ENCODE measurements around the gene TMSB15B. TPM values are rescaled to one million over a fixed set of nuclear protein-coding genes. Genes with fewer than 3 reads are reported as not detected.

Gene TMSB15B
- total and polyA plus RNA-seq, 2 donors (not counting 3 experiments of a cell fraction or from before 2014, with no cell fraction given): 14.5 to 15.1 TPM

Other genes with a start within 250 kb of the TMSB15B start
- gene PLP1, start 185.8 kb upstream of the TMSB15B start, total RNA-seq: not detected in 2 replicates
- not detected in 2 replicates for gene PLP1, start 185.8 kb upstream of the TMSB15B start, polyA plus RNA-seq
- gene RAB9B, start 130.4 kb upstream of the TMSB15B start, total RNA-seq: 0.23 and 0.55 TPM in 2 replicates
- 0.18 and 0.21 TPM in 2 replicates for gene RAB9B, start 130.4 kb upstream of the TMSB15B start, polyA plus RNA-seq
- not detected in 2 replicates for gene H2BW1, start 51.1 kb downstream of the TMSB15B start, total RNA-seq
- gene H2BW1, start 51.1 kb downstream of the TMSB15B start, polyA plus RNA-seq: not detected in 2 replicates
- gene H2BW2, start 77.3 kb downstream of the TMSB15B start, total RNA-seq: not detected in 2 replicates
- gene H2BW2, start 77.3 kb downstream of the TMSB15B start, polyA plus RNA-seq: not detected in 2 replicates
- 6.9 and 7.0 TPM in 2 replicates for gene TMSB15C, start 113.6 kb downstream of the TMSB15B start, total RNA-seq
- 2.5 and 3.1 TPM in 2 replicates for gene TMSB15C, start 113.6 kb downstream of the TMSB15B start, polyA plus RNA-seq
- gene ZCCHC18, start 149.9 kb downstream of the TMSB15B start, total RNA-seq: 1.6 and 2.3 TPM in 2 replicates
- gene ZCCHC18, start 149.9 kb downstream of the TMSB15B start, polyA plus RNA-seq: 2.5 and 2.7 TPM in 2 replicates
- gene SLC25A53, start 194.4 kb downstream of the TMSB15B start, total RNA-seq: 5.7 and 6.3 TPM in 2 replicates
- gene SLC25A53, start 194.4 kb downstream of the TMSB15B start, polyA plus RNA-seq: 3.0 and 4.6 TPM in 2 replicates
- gene FAM199X, start 203.8 kb downstream of the TMSB15B start, total RNA-seq: 16.8 and 18.1 TPM in 2 replicates
- 2.7 and 4.0 TPM in 2 replicates for gene FAM199X, start 203.8 kb downstream of the TMSB15B start, polyA plus RNA-seq